Natural killer cell (primary cell): Measurements from ENCODE around the gene PTPRN2. TPM values are rescaled to one million over a fixed set of nuclear protein-coding genes. Genes with fewer than 3 reads are reported as not detected.

ENCODE experiments used
- ATAC-seq, 3 donors: fragments of 150-1000 bp in 2 of 3; fragments of 200-7000 bp in 1 of 3; cut with Tn5 transposase; 1 replicate in 1 of 3; 2 replicates in 2 of 3; pipeline ENCODE4 v1.10.0; 2021; ENCODE audit warnings: mild to moderate bottlenecking in 2 of 3, moderate library complexity in 2 of 3
- DNase-seq, 2 donors: peaks; one replicate each; pipeline versions ENCODE4 v3.0.0 to v3.0.0-alpha.2; 2013 to 2021; ENCODE audit warnings: mixed read lengths in 1 of 2
- H3K27ac ChIP-seq: one replicate; pipeline ENCODE4 v1.5.1; 2013; ENCODE audit warnings: mild to moderate bottlenecking, low read length
- H3K27me3 ChIP-seq: one replicate; pipeline ENCODE4 v1.6.1; 2013; ENCODE audit warnings: low read length; ENCODE audit not compliant: control insufficient read depth, insufficient read depth
- H3K36me3 ChIP-seq: one replicate; pipeline ENCODE4 v1.6.1; 2013; ENCODE audit warnings: low read length; ENCODE audit not compliant: control insufficient read depth, insufficient read depth
- H3K4me1 ChIP-seq: one replicate; pipeline ENCODE4 v1.6.1; 2013; ENCODE audit warnings: low read length; ENCODE audit not compliant: control insufficient read depth, insufficient read depth
- H3K4me3 ChIP-seq: one replicate; pipeline ENCODE4 v1.5.1; 2013; ENCODE audit warnings: low read length
- H3K9me3 ChIP-seq: one replicate; pipeline ENCODE4 v1.6.1; 2013; ENCODE audit warnings: low read length; ENCODE audit not compliant: control insufficient read depth, insufficient read depth
- H3K27ac Mint-ChIP-seq, 2 donors: one replicate each; pipeline ENCODE4 v1.8.0; 2022; ENCODE audit warnings: mild to moderate bottlenecking in 2 of 2, mixed read lengths in 2 of 2, moderate library complexity in 1 of 2
- H3K27me3 Mint-ChIP-seq, 2 donors: one replicate each; pipeline ENCODE4 v1.8.0; 2022; ENCODE audit warnings: low read depth in 2 of 2, mixed read lengths in 2 of 2
- H3K36me3 Mint-ChIP-seq: one replicate; pipeline ENCODE4 v1.8.0; 2022; ENCODE audit warnings: mixed read lengths
- H3K4me1 Mint-ChIP-seq, 2 donors: one replicate each; pipeline ENCODE4 v1.8.0; 2022; ENCODE audit warnings: mixed read lengths in 2 of 2
- H3K4me3 Mint-ChIP-seq: one replicate; pipeline ENCODE4 v1.8.0; 2022; ENCODE audit warnings: mild to moderate bottlenecking, moderate library complexity, mixed read lengths
- H3K9me3 Mint-ChIP-seq, 2 donors: one replicate each; pipeline ENCODE4 v1.8.0; 2022; ENCODE audit warnings: mixed read lengths in 2 of 2
- CTCF ChIP-seq: fragments of 200-600 bp; IDR thresholded peaks from one replicate; pipeline ENCODE4 v1.8.0; 2022; ENCODE audit warnings: antibody characterized with exemption
- WGBS: methylation state at CpG from one replicate; pipeline ENCODE4 v1.1.7; 2013; ENCODE audit warnings: missing lambda C conversion rate; ENCODE audit not compliant: insufficient coverage; 5-methylcytosine and 5-hydroxymethylcytosine counted together
- intact Hi-C: fragments of 100-400 bp; cut with micrococcal nuclease; formaldehyde crosslinking; loops from one replicate; pipeline ENCODE4 v1.14.2; 2022
- total RNA-seq, 4 donors: library from RNA; stranded (reverse); fragments of 120-200 nt in 1 of 4; gene quantifications; one replicate each; pipeline versions ENCODE4 v1.2.3 to v1.2.4, GENCODE V29; 2013 to 2022

The PTPRN2 gene
- total RNA-seq, 3 donors from 2014 or later (not counting 1 experiment from before 2014, with no cell fraction given) = 1.3 to 2.5 (median 1.9) TPM

GRCh38 chr7:157762824-157763223, 824.8 kb downstream of the PTPRN2 start:
- WGBS = 95% methylated on average over 13 of the region's 13 CpGs
- no peak for DNase-seq

GRCh38 chr7:157760004-157760730, 827.5 kb downstream of the PTPRN2 start:
- no peak overlapping the region for H3K4me3 ChIP-seq
- peaks cover 0 to 6% of the 10 kb centered on the region in 2 donors for H3K9me3 Mint-ChIP-seq
- H3K27ac ChIP-seq = no peak overlapping the region
- 35% methylated on average over 17 of the region's 17 CpGs for WGBS
- peaks cover 0 to 4% of the 10 kb centered on the region in 2 donors for H3K27me3 Mint-ChIP-seq
- no peak overlapping the region for H3K27ac Mint-ChIP-seq
- ATAC-seq = no peak
- H3K4me3 Mint-ChIP-seq = no peak overlapping the region
- no peaks in the 10 kb centered on the region for H3K36me3 Mint-ChIP-seq
- DNase-seq = peak in 1 of 2 donors; percentile 29
- H3K4me1 Mint-ChIP-seq = no peaks in the 10 kb centered on the region
- no peaks in the 10 kb centered on the region for H3K4me1 ChIP-seq
- H3K9me3 ChIP-seq = no peaks in the 10 kb centered on the region
- intact Hi-C loops = no loop called here
- no peaks in the 10 kb centered on the region for H3K27me3 ChIP-seq
- H3K36me3 ChIP-seq = no peaks in the 10 kb centered on the region
- TF ChIP-seq CTCF = no peak

More at GRCh38 chr7:157762824-157763223, 824.8 kb downstream of the PTPRN2 start:
- Histone ChIP-seq H3K27me3 (no peaks in the 10 kb centered on the region), H3K36me3 (no peaks in the 10 kb centered on the region), H3K4me1 (no peaks in the 10 kb centered on the region), H3K4me3 (no peak overlapping the region), H3K27ac (no peak overlapping the region), H3K9me3 (no peaks in the 10 kb centered on the region)
- Mint-ChIP-seq H3K9me3 (peaks cover 9 to 18% of the 10 kb centered on the region in 2 donors), H3K27me3 (peaks cover 0 to 4% of the 10 kb centered on the region in 2 donors), H3K4me3 (no peak overlapping the region), H3K4me1 (no peaks in the 10 kb centered on the region), H3K27ac (no peak overlapping the region), H3K36me3 (no peaks in the 10 kb centered on the region)
- TF ChIP-seq CTCF = no peak
- intact Hi-C loops = no loop called here
- no peak for ATAC-seq

- Histone ChIP-seq H3K9me3 (no peaks in the 10 kb centered on the region), H3K27ac (no peak overlapping the region), H3K4me1 (no peaks in the 10 kb centered on the region), H3K27me3 (no peaks in the 10 kb centered on the region), H3K4me3 (no peak overlapping the region), H3K36me3 (no peaks in the 10 kb centered on the region)
- TF ChIP-seq CTCF = no peak
- 91% methylated on average over 19 of the region's 19 CpGs for WGBS
- Mint-ChIP-seq H3K9me3 (no peaks in the 10 kb centered on the region), H3K36me3 (no peaks in the 10 kb centered on the region), H3K4me3 (no peak overlapping the region), H3K27ac (no peak overlapping the region), H3K4me1 (no peaks in the 10 kb centered on the region), H3K27me3 (peaks cover 0 to 4% of the 10 kb centered on the region in 2 donors)
- no peak for DNase-seq
- ATAC-seq = no peak
- intact Hi-C loops = no loop called here
These were observed 828.3 kb downstream of the PTPRN2 start for GRCh38 chr7:157759246-157759805.
